Subcutaneous adipose tissue (tissue), 4 donors: ENCODE measurements around the gene ATP8A1. TPM values are rescaled to one million over a fixed set of nuclear protein-coding genes. Genes with fewer than 3 reads are reported as not detected.

ENCODE experiments used
- total RNA-seq, 4 donors: library from RNA; depleted of rRNA; stranded (reverse); fragments of >200 nt; gene quantifications; one replicate each; pipeline ENCODE4 v1.1.0, GENCODE V29; 2016
- TF ChIP-seq, protein P1 (sequence below): fragments of 450-650 bp; IDR thresholded peaks from one replicate; pipeline ENCODE4 v1.5.1; 2016; ENCODE audit warnings: low read depth, mild to moderate bottlenecking, control low read depth, antibody characterized with exemption, moderate library complexity

The ATP8A1 gene
- total RNA-seq, 4 donors from 2014 or later: 17.6 to 38.5 (median 21.0) TPM

DNA sequence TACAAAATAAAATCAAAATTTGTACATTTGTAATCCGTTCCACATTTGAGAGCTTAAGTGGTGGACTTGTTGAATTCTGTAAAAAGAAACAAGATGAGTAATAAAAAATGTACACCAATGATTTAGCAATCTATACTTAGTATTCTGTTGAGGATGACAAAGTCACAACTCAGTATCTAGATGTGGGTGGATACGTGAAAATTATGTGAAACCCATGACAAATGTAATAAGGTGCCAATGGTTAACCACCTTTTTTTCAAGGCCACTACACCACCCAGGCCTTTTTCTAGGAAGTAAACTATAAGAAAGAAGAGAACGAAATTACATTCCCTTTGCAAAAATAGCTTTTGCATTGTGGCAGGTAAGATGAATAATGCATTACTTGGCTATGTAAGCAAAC, 77.0 kb downstream of the ATP8A1 start:
- TF ChIP-seq, protein P1, sequence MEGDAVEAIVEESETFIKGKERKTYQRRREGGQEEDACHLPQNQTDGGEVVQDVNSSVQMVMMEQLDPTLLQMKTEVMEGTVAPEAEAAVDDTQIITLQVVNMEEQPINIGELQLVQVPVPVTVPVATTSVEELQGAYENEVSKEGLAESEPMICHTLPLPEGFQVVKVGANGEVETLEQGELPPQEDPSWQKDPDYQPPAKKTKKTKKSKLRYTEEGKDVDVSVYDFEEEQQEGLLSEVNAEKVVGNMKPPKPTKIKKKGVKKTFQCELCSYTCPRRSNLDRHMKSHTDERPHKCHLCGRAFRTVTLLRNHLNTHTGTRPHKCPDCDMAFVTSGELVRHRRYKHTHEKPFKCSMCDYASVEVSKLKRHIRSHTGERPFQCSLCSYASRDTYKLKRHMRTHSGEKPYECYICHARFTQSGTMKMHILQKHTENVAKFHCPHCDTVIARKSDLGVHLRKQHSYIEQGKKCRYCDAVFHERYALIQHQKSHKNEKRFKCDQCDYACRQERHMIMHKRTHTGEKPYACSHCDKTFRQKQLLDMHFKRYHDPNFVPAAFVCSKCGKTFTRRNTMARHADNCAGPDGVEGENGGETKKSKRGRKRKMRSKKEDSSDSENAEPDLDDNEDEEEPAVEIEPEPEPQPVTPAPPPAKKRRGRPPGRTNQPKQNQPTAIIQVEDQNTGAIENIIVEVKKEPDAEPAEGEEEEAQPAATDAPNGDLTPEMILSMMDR: no peak

GRCh38 chr4:42578187-42578586, 78.7 kb downstream of the ATP8A1 start:
- TF ChIP-seq, protein P1: no peak

DNA sequence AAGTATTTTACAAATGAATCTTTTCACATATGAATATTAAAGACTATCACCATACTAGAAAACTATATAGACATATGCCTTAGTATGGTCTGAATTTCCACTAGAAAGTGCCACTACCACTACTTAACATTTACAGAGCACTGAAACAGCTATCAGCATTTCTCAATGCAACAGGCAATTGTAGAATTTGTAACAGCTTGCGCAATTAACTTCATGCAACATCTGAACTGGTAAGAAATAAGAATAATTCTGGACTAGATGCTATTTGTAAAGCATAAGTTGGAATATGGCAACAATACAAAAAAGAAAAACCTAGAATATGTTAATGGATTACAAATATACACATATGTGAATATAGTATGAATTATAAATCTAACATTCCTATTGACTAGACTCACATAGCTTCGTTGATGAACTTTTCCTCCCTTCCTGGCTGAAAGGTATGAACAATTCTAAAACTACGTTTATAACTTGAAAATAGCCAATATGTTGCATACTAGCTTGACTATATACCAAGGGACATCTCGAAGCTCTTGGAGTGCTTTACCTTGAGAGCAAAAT, 82.0 kb downstream of the ATP8A1 start:
- TF ChIP-seq, protein P1: no peak

DNA sequence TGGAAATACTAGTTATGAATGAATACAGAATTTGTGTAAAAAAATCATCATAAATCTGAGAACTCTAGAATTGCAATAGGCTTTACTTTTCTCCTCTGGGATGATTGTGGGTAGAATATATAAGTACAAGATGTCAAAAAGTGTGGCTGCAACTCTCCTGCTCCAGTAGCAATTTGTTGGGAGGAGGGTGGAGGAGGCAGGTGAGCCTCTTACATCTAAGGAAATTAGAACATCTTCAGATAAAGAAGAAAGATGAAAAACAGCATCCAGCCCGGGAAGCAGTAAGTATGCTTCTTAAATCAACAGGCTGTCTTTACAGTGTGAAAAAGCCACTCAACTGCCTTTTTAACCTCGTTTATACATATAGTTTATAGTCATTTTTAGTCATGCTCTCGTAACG, 83.7 kb downstream of the ATP8A1 start:
- TF ChIP-seq, protein P1: no peak

DNA sequence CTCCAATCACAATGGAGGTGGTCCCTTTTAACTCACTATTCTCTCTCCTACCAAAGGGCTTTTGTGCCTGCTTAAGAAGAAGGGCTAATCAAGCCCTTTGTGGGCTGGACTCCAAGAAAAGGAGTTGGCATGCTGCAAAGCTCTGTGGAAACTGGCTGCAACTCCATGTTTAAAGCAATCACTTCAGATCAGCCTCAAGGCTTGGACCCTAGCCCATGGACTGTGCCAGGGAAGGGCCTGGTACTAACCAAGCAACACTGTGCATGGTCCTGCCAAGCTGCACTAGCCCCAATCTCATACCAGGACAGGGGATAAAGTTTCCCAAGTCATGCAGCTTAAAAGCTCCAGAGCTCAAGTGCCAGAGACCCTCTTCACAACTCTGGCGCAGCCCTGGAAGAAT, 86.7 kb downstream of the ATP8A1 start:
- TF ChIP-seq, protein P1: no peak

DNA sequence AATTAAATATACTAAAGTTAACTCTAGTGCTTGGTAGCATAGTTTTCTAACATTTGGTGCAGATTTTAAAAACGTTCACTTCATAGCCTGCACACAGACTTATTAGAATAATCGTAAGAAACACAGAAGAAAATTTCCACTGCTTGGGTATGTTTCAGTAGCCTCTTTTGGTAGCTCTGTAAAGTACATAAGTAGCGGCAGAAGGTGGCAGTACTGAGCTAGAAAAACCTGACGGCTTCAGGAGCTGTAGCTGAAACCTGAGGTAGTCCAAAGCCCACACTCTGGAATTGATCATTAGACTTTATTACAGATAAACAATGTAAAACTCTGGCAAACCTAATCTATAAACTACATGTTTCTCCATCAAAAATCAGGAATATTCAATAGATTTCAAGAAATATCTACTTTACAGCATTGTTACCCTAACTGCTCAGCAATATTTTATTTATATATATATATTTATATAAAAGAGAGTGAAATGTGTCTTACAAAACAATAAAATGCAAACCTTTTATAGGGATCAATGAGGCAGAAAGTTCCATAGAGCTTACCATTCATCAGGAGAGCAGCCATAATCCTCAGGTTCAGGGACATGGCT, 88.2 kb downstream of the ATP8A1 start:
- TF ChIP-seq, protein P1: no peak

- TF ChIP-seq, protein P1: no peak
Measured at GRCh38 chr4:42566835-42567234, 90.1 kb downstream of the ATP8A1 start.
